GM12864 (cell line): ENCODE measurements around the gene RASGEF1B.
A peak's percentile ranks its signal among the peaks of the same experiment; 100 is the strongest.
"Not testable (repeated sequence)": the region's sequence is repeated elsewhere in the genome, so short reads cannot be mapped to it uniquely, and the experiment has no call there.

Experiments used
- DNase-seq: peaks from one replicate; pipeline ENCODE4 v3.0.0-alpha.2; 2011; ENCODE audit warnings: low read depth
- H3K4me3 ChIP-seq: 2 replicates; pipeline ENCODE4 v1.5.1; 2011; ENCODE audit warnings: mild to moderate bottlenecking, low read depth, low read length, control low read depth
- CTCF ChIP-seq: IDR thresholded peaks from 2 replicates; pipeline ENCODE4 v1.5.1; 2011; ENCODE audit warnings: low read depth, mild to moderate bottlenecking, moderate library complexity, low read length, control low read depth, inconsistent platforms; ENCODE audit errors: missing control alignments

Gene RASGEF1B

DNA sequence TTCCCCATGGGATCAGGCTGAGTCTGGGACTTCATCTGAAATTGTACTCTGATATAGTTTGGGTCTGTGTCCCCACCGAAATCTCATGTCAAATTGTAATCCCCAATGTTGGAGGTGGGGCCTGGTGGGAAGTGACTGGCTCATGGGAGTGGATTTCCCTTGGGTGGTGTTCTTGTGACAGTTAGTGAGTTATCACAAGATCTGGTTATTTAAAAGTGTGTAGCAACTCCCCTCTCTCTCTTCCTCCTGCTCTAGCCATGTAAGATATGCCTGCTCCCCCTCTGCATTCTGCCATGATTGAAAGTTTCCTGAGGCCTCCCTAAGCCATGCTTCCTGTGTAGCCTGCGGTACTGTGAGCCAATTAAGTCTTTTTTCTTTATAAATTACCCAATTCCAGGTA lies 61.0 kb downstream of the RASGEF1B start:
- no peak for TF ChIP-seq CTCF
- H3K4me3 ChIP-seq: no peak overlapping the region
- no peak for DNase-seq

DNA sequence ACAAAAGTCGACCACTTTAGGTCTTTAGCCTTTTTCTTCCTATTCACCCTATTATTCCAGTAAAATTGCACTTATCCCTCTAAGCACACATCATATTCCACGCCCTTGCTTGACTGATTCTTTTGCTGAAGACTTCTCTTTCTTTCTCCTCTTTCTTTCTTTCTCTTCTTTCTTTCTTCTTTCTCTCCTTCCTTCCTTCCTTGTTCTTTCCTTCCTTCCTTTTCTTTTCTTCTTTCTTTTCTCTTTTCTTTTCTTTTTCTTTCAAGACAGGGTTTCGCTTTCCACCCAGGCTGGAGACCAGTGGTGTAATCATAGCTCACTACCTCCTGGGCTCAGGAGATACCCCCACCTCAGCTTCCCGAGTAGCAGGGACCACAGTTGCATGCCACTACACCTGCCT lies 61.9 kb downstream of the RASGEF1B start:
- DNase-seq: no peak
- no peak for TF ChIP-seq CTCF

GRCh38 chr4:81408341-81408740 lies 63.4 kb downstream of the RASGEF1B start:
- DNase-seq: no peak
- H3K4me3 ChIP-seq: no peak overlapping the region
- no peak for TF ChIP-seq CTCF

More for the DNA sequence above, 61.9 kb downstream of the RASGEF1B start:
- H3K4me3 ChIP-seq: no peak overlapping the region

DNA sequence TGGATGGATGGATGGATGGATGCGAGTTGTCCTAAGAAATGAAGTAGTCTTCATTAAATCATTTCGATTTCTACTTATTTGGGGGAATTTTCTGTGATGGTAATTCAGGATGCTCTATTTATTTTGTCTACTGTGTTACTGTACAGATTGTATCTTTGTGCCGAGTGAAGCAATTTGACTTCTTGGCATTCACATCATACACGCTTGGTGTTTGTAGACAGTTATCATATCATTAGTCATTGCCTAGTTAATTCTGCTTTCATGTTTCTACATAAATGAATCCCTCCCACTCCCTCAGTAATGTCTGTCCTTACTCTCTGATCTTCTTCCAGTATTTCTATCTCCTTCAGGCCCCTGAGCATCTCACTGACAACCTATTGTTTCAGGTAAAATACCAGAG lies 64.0 kb downstream of the RASGEF1B start:
- TF ChIP-seq CTCF: no peak
- H3K4me3 ChIP-seq: no peak overlapping the region
- DNase-seq: no peak

GRCh38 chr4:81406481-81406880 lies 65.2 kb downstream of the RASGEF1B start:
- DNase-seq, H3K4me3 ChIP-seq: not testable (repeated sequence)

- TF ChIP-seq CTCF: peak; percentile 50
- peak; percentile 24 for DNase-seq
- no peak overlapping the region for H3K4me3 ChIP-seq
Observed at GRCh38 chr4:81405900-81406401, 65.8 kb downstream of the RASGEF1B start.

DNA sequence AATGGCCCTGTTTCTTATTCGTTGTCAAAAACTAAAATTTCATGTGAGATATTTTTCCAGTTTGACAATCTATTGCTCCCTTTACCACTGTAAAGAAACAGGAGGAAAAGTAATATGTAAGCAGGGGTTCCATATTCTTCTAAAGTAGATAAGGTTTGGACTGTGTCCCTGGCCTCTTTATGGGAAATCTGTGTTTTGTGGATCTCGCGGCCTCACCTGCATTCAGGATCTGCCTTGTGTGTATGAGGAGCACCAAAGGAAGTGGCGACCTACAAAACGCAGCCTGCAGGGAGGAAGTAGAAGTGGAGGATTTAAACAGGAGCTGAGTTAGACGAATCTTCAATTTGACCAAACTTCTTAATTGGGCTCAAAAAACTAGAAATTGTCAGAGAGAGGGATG lies 67.0 kb downstream of the RASGEF1B start:
- H3K4me3 ChIP-seq: no peak overlapping the region
- no peak for DNase-seq
- no peak for TF ChIP-seq CTCF
